ENCODE data around the gene SRCIN1. TPM values are rescaled to one million over a fixed set of nuclear protein-coding genes. Genes with fewer than 3 reads are reported as not detected.

Gene SRCIN1
- total and polyA plus RNA-seq, 2 donors (not counting 1 experiment from before 2014, with no cell fraction given), result 0.44 to 1.1 TPM

GRCh38 chr17:38597375-38597774, 8.4 kb downstream of the SRCIN1 start:
- CTCF ChIA-PET, result no interaction called here
- H3K27ac ChIP-seq (ENCODE audit: low read length in 2 of 2), result no peak overlapping the region
- intact Hi-C loops (cut with micrococcal nuclease), result no loop called here
- peaks cover 0 to 92% (median 31%) of the 10 kb centered on the region in 4 experiments for H3K27me3 ChIP-seq (replicated peaks in 1 of 4; ENCODE audit: control extremely low read depth in 1 of 4, control insufficient read depth in 3 of 4, insufficient read depth in 4 of 4, low read length in 3 of 4)
- Mint-ChIP-seq H3K27me3 (peaks cover 79% of the 10 kb centered on the region), H3K27ac (no peak overlapping the region), H3K4me3 (no peak overlapping the region), H3K4me1 (peaks cover 3% of the 10 kb centered on the region), H3K9me3 (ENCODE audit: insufficient read depth) (no peaks in the 10 kb centered on the region)
- no peak overlapping the region for H3K4me2 ChIP-seq (replicated peaks; ENCODE audit: low read depth, low read length, poor library complexity, severe bottlenecking)
- no peak overlapping the region for H3K9ac ChIP-seq (ENCODE audit: low read length)
- no peak for DNase-seq
- no peak for ATAC-seq (ENCODE audit: low read depth)
- POLR2A ChIA-PET, result no interaction called here
- H3K36me3 ChIP-seq (replicated peaks in 1 of 2; ENCODE audit: control extremely low read depth in 1 of 2, control insufficient read depth in 1 of 2, extremely low read depth in 1 of 2, insufficient read depth in 2 of 2, low read length in 1 of 2), result no peaks in the 10 kb centered on the region
- no peaks in the 10 kb centered on the region for H3K79me2 ChIP-seq (ENCODE audit: control insufficient read depth, insufficient read depth, low read length)
- no peak for TF ChIP-seq EZH2 (IDR thresholded peaks at IDR 0.05; ENCODE audit: borderline replicate concordance, insufficient read depth, low read depth, low read length, poor library complexity, severe bottlenecking)
- TF ChIP-seq CTCF (IDR thresholded peaks at IDR 0.05), result no peak
- no peaks in the 10 kb centered on the region for H4K20me1 ChIP-seq (ENCODE audit: control insufficient read depth, insufficient read depth, low read length, poor library complexity, severe bottlenecking)
- WGBS (ENCODE audit: insufficient coverage), result 100% methylated on average over 1 of the region's 1 CpG
- peaks cover 0 to 3% (median 0%) of the 10 kb centered on the region in 3 donors for H3K9me3 ChIP-seq (ENCODE audit: control extremely low read depth in 1 of 3, control insufficient read depth in 2 of 3, insufficient read depth in 1 of 3, low read length in 2 of 3)
- no peak overlapping the region for H3K4me3 ChIP-seq (ENCODE audit: control extremely low read depth in 1 of 5, extremely low read depth in 1 of 5, insufficient read depth in 1 of 5, low read depth in 2 of 5, low read length in 4 of 5)
- no peak overlapping the region for H2AFZ ChIP-seq (ENCODE audit: insufficient read depth, low read depth, low read length, poor library complexity, severe bottlenecking)
- H3K4me1 ChIP-seq (ENCODE audit: control insufficient read depth in 2 of 2, insufficient read depth in 2 of 2, low read length in 2 of 2), result peaks cover 2 to 4% of the 10 kb centered on the region in 2 donors

- no peaks in the 10 kb centered on the region for H4K20me1 ChIP-seq (ENCODE audit: control insufficient read depth, insufficient read depth, low read length, poor library complexity, severe bottlenecking)
- H3K4me3 Mint-ChIP-seq, result no peak overlapping the region
- DNase-seq (no peak), ATAC-seq (ENCODE audit: low read depth) (no peak)
- H3K4me1 ChIP-seq (ENCODE audit: control insufficient read depth in 2 of 2, insufficient read depth in 2 of 2, low read length in 2 of 2), result peaks cover 8 to 9% of the 10 kb centered on the region in 2 donors
- H3K27me3 Mint-ChIP-seq, result peaks cover 79% of the 10 kb centered on the region
- H3K27ac ChIP-seq (ENCODE audit: low read length in 2 of 2), result no peak overlapping the region
- TF ChIP-seq EZH2 (IDR thresholded peaks at IDR 0.05; ENCODE audit: borderline replicate concordance, insufficient read depth, low read depth, low read length, poor library complexity, severe bottlenecking) (no peak), CTCF (IDR thresholded peaks at IDR 0.05) (no peak)
- 13% methylated on average over 2 of the region's 2 CpGs for WGBS (ENCODE audit: insufficient coverage)
- peaks cover 9% of the 10 kb centered on the region for H3K4me1 Mint-ChIP-seq
- H3K9me3 ChIP-seq (ENCODE audit: control extremely low read depth in 1 of 3, control insufficient read depth in 2 of 3, insufficient read depth in 1 of 3, low read length in 2 of 3), result peaks cover 0 to 10% (median 0%) of the 10 kb centered on the region in 3 donors
- H3K27ac Mint-ChIP-seq, result no peak overlapping the region
- no peak overlapping the region for H2AFZ ChIP-seq (ENCODE audit: insufficient read depth, low read depth, low read length, poor library complexity, severe bottlenecking)
- intact Hi-C loops (cut with micrococcal nuclease), result no loop called here
- H3K4me2 ChIP-seq (replicated peaks; ENCODE audit: low read depth, low read length, poor library complexity, severe bottlenecking), result no peak overlapping the region
- H3K9me3 Mint-ChIP-seq (ENCODE audit: insufficient read depth), result no peaks in the 10 kb centered on the region
- no peaks in the 10 kb centered on the region for H3K36me3 ChIP-seq (replicated peaks in 1 of 2; ENCODE audit: control extremely low read depth in 1 of 2, control insufficient read depth in 1 of 2, extremely low read depth in 1 of 2, insufficient read depth in 2 of 2, low read length in 1 of 2)
- POLR2A ChIA-PET, result no interaction called here
- CTCF ChIA-PET, result interaction anchor here (1.1 to 2.3 kb wide), 2 partner anchors 14 to 38 kb away, joined by 4 to 6 read pairs; no protein-coding TSS in a partner anchor
- no peak overlapping the region for H3K9ac ChIP-seq (ENCODE audit: low read length)
- no peak overlapping the region for H3K4me3 ChIP-seq (ENCODE audit: control extremely low read depth in 1 of 5, extremely low read depth in 1 of 5, insufficient read depth in 1 of 5, low read depth in 2 of 5, low read length in 4 of 5)
- no peaks in the 10 kb centered on the region for H3K79me2 ChIP-seq (ENCODE audit: control insufficient read depth, insufficient read depth, low read length)
- H3K27me3 ChIP-seq (replicated peaks in 1 of 4; ENCODE audit: control extremely low read depth in 1 of 4, control insufficient read depth in 3 of 4, insufficient read depth in 4 of 4, low read length in 3 of 4), result peaks cover 0 to 92% (median 28%) of the 10 kb centered on the region in 4 experiments
These were observed 9.1 kb downstream of the SRCIN1 start for GRCh38 chr17:38596651-38597050.

All from B cell (primary cell).